H1 (cell line): ENCODE data around the gene CEP70. TPM values are rescaled to one million over a fixed set of nuclear protein-coding genes. Genes with fewer than 3 reads are reported as not detected.

ENCODE experiments used
- CHD1 ChIP-seq: IDR thresholded peaks from 2 replicates; pipeline ENCODE4 v1.6.1; 2012; ENCODE audit warnings: low read depth, low read length, improper control_type of control experiment
- CHD2 ChIP-seq: IDR thresholded peaks from 2 replicates; pipeline ENCODE4 v1.6.1; 2012; ENCODE audit warnings: low read length, improper control_type of control experiment
- EZH2 ChIP-seq: fragments of 200-600 bp; sonication (generic); IDR thresholded peaks from 2 replicates; pipeline ENCODE4 v1.7.1; 2012; ENCODE audit warnings: low read depth, mild to moderate bottlenecking, moderate library complexity, low read length, inconsistent platforms; ENCODE audit not compliant: severe bottlenecking
- GABPA ChIP-seq: IDR thresholded peaks from 2 replicates; pipeline ENCODE4 v1.6.1; 2011; ENCODE audit warnings: mild to moderate bottlenecking, low read length, moderate library complexity, borderline replicate concordance; ENCODE audit not compliant: insufficient read depth
- polyA plus RNA-seq, 7 experiments: library from polyadenylated mRNA; depleted of rRNA in 3 of 7; stranded (reverse) in 5 of 7; unstranded in 2 of 7; fragments of >200 nt in 5 of 7; fragments of 200-250 nt in 2 of 7; gene quantifications; 1 replicate in 5 of 7; 2 replicates in 1 of 7; 4 replicates in 1 of 7; pipeline versions ENCODE4 v1.2.1 to v1.2.3, GENCODE V29; 2011 to 2013; ENCODE audit warnings: missing spikeins in 2 of 7, mixed read lengths in 2 of 7
- total RNA-seq: library from RNA; stranded (reverse); fragmentation: NEBNext Ultra II Directional; extraction: Animal tissue kit (Norgen Biotek cat#: 25700); gene quantifications from 2 replicates; pipeline ENCODE4 v1.2.1, GENCODE V29; 2021

Gene CEP70
- total and polyA plus RNA-seq, 2 of the 8 experiments (the other 6 are each of a cell fraction or from before 2014, with no cell fraction given): 3.9 to 26.2 TPM

DNA sequence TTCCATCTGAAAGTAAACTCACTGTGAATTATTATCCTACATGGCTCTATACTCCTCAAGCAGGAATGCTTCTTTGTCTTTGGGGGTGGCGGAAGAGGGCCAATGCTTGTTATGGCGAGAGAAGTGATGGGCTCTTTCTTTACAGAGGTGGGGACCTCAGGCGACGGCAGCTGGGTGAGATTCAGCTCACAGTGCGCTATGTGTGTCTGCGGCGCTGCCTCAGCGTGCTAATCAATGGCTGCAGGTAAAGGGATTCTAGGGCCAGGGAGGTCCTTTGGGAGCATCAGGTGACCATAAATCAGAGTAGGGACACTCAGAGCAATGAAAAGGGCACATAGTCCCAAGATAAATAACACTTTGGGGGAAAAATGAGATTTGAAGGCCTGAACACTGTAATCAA, 120.7 kb downstream of the CEP70 start (continued):
- TF ChIP-seq EZH2 (no peak), GABPA (no peak), CHD2 (no peak), CHD1 (no peak)
